IPS-18c (cell line): ENCODE results near the gene BGLAP.

Experiments
- H3K4me3 ChIP-seq: 2 replicates; pipeline ENCODE4 v1.7.0; 2013; ENCODE audit warnings: low read depth, mild to moderate bottlenecking, low read length, moderate library complexity; ENCODE audit not compliant: insufficient read depth
- H3K9me3 ChIP-seq: one replicate; pipeline ENCODE4 v1.6.1; 2013; ENCODE audit warnings: mild to moderate bottlenecking, low read length, moderate library complexity; ENCODE audit not compliant: control insufficient read depth, insufficient read depth

BGLAP gene

DNA sequence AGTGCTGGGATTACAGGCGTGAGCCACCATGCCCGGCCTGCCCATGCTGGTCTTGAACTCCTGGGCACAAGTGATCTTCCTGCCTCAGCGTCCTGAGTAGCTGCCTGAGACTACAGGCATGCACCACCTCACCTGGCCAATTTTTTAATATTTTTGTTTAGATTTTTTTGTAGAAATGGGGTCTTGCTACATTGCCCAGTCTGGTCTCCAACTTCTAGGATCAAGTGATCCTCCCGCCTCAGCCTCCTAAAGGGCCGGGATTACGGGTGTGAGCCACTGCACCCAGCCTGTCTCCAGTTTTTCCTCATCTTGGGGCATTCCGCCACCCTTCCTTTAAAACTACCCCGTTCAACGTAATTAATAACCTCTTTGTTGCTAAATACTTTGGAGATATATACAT is 21.8 kb upstream of the BGLAP start:
- Histone ChIP-seq H3K4me3 (no peak overlapping the region), H3K9me3 (peaks cover 2% of the 10 kb centered on the region)

DNA sequence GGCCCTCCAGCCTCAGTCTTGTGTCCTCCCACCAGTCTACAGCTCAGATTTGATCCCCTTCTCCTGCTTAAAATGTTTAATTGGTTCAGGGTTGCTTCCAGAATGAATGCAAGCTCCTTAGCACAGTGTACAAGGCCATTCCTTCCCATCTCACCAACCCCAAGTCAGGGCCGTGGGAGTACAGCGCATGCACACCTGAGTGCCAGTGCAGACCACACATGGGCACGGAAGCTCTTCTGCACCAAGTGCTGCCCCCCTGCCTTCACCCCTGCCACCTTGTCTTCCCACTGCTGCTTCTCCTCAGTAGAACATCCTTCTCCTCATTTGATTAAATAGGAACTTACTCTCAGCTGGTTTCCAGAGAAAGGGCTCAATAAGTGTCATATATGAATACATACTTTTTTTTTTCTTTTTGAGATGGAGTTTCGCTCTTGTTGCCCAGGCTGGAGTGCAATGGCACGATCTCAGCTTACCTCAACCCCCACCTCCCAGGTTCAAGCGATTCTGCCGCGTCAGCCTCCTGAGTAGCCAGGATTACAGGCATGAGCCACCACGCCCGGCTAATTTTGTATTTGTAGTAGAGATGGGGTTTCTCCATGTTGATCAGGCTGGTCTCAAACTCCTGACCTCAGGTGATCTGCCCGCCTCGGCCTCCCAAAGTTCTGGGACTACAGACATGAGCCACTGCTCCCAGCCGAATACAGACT is 19.8 kb upstream of the BGLAP start:
- no peak overlapping the region for H3K4me3 ChIP-seq
- H3K9me3 ChIP-seq = peaks cover 2% of the 10 kb centered on the region

DNA sequence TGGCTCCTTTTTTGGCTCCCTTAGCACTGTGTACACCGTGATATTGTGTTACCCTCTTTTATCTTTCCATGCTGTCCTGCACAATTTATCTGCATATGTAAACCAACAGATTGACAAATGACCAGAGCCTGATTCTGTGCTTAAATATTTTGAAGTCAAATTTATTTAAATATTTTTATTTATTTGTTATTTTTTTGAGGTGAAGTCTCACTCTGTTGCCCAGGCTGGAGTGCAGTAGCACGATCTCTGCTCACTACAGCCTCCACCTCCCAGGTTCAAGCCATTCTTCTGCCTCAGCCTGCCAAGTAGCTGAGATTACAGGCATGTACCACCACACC is 16.3 kb upstream of the BGLAP start:
- Histone ChIP-seq H3K9me3 (no peaks in the 10 kb centered on the region), H3K4me3 (no peak overlapping the region)

DNA sequence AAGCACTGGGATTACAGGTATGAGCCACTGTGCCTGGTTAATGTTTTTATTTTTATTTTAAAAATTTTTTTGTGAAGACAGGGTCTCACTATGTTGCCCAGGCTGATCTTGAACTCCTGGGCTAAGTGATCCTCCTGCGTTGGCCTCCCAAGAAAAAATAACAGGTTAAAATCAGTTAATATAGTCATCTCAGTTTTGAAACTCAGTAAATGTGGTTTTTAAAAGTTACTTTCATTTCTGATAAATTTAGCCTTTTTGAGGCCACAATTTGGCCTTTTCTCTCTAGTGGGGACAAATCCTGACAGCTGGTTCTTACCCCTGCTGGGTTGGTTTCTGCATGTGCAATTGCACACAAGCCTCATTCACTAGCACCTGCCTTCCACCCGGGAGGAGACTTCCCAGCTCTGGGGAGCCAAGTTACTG is 15.9 kb upstream of the BGLAP start:
- Histone ChIP-seq H3K4me3 (no peak overlapping the region), H3K9me3 (no peaks in the 10 kb centered on the region)

DNA sequence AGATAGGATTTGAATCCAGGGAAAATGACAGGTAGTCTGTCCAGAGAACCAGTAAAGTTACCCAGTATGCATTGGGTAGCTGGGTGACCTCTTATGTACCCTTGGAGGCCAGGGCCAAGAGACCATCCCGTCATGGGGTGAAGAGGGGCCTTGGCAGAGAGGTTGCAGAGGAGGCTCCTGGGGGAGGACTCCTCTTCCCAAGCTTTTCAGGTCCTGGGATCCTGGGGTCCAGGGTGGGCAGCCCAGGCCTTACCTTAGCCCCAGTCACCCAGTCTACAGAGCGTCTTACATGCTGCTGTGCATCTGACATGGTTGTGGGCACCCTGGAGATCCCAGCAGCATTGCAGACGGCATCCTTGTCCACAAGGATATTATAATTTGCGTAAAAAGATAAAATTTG is 15.2 kb upstream of the BGLAP start:
- Histone ChIP-seq H3K4me3 (no peak overlapping the region), H3K9me3 (no peaks in the 10 kb centered on the region)

DNA sequence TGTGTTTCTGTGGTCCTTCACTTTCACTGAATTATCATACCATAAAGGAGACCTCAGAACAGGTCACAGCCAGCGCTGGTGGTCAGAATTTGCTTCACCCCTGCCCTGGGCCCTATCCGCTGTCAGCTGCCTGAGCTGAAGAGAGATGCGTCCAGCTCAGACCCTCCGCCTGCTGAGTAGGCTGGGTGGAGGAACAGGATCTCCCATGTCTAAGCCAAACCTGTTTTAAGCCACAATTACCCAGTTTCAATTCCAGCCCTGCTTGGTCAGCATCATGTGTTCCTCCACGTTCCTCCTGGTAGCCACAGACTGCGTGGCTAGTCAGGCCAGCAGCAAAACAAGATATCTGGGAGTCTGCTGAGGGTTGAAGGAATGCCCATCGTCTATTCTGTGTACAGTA is 13.5 kb upstream of the BGLAP start:
- Histone ChIP-seq H3K9me3 (no peaks in the 10 kb centered on the region), H3K4me3 (no peak overlapping the region)

DNA sequence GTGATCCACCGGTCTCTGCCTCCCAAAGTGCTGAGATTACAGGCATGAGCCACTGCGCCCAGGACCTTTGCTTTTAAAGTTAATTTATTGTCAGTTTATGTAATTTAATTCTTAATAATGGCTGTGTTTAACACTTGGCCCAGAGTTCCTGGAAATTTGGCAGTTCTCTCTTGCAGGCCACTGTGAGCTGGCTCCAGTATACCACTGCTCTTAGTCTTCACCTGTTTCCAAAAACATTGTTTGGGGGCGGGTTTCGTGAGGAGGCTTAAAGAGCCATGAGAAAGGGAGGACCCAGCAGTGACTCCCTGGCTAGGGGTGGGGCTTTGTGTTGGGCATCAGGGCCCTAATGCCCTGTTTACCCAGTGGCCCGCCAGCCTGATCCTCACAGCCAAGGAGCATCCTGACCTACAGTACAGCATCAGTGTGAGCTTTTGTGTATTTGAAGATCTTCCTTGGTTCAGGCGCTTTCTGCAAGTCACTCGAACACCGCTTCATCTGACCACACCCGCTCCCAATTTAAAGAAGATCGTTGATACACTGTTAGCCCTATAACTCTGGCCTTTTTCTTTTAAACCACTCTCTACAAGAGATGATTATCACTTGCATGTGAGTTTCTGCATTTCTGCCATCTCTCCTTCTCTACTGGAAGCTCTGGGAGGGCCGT is 12.0 kb upstream of the BGLAP start:
- H3K9me3 ChIP-seq = no peaks in the 10 kb centered on the region
- H3K4me3 ChIP-seq = no peak overlapping the region

DNA sequence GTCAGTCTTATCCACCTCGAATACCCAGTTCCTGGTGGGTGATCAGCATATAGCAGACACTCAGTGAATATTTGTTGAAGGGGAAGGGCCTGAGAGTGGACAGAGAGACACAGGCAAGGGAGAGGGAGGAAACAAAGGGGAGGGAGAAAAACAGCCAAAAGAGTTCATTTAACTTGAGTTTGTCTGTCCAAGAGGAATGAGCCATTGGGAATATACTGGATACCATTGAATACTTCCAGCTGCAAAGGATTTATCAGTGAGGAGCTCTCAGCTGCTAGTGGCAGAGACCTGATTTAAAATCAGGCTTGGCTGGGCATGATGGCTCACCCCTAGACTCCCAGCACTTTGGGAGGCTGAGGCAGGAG is 11.5 kb upstream of the BGLAP start:
- Histone ChIP-seq H3K4me3 (no peak overlapping the region), H3K9me3 (no peaks in the 10 kb centered on the region)

DNA sequence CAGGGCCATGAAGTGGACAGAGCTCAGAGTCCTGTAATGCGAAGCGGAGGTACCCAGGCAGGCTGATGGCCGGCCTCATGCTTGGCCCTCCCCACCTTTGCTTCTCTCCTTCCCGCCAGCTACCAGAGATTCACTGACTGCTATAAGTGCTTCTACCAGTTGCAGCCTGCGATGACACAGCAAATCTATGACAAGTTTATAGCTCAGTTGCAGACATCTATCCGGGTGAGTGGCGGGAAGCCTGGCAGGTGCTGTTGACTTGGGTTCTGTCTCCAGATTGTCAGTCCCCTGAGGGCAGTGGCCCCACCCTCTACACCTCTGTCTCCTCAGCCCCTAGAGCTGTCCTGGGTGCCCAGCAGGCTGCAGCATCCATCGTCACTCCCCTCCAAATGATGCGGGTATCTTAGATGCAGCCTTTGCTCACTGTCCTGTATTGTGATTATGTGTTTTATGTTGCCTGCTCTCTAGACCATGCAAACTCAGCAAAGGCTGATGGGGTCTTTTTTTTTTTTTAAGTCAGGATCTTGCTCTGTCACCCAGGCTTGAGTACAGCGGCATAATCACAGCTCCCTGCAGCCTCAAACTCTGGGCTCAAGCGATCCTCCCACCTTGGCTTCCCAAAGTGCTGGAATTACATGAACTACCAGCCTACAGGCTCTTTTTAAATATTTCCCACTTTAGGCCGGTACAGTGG is 9.6 kb upstream of the BGLAP start:
- H3K4me3 ChIP-seq = no peak overlapping the region
- H3K9me3 ChIP-seq = no peaks in the 10 kb centered on the region

DNA sequence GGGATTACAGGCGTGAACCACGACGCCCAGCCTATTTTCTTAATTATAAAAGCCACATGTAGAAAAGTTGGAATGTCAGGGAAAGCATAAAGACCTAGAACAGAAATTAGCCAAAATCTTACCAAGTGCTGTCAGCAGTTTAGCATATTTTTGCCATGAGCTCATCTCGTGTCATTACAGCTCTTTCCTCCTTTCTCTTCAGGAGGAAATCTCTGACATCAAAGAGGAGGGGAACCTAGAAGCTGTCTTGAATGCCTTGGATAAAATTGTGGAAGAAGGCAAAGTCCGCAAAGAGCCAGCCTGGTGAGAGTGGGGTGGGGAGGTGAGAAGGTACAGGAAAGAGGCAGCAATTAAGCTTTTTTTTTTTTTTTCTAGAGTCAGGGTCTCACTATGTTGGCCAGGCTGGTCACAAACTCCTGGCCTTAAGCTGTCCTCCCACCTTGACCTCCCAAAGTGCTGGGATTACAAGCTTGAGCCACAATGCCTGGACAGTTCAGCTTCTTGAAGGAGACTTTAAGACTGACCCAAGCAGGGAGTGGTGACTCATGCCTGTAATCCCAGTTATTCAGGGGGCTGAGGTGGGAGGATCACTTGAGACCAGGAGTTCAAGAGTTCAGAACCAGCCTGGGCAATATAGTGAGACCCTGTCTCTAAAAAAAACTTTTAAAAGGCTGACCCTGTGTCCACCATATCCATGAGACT is 8.4 kb upstream of the BGLAP start:
- Histone ChIP-seq H3K4me3 (no peak overlapping the region), H3K9me3 (no peaks in the 10 kb centered on the region)

DNA sequence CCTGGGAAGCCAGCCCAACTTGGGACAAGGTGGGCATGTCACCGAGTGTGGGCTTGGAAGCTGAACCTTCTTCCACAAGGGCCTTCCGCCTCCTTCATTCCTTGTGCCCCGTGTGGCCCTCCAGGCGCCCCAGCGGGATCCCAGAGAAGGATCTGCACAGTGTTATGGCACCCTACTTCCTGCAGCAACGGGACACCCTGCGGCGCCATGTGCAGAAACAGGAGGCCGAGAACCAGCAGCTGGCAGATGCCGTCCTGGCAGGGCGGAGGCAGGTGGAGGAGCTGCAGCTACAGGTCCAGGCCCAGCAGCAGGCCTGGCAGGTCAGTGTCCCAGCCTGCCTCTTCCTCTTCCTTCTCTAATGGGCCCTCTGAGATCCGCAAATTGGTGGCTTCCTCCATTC is 5.8 kb upstream of the BGLAP start:
- Histone ChIP-seq H3K4me3 (no peak overlapping the region), H3K9me3 (no peaks in the 10 kb centered on the region)

DNA sequence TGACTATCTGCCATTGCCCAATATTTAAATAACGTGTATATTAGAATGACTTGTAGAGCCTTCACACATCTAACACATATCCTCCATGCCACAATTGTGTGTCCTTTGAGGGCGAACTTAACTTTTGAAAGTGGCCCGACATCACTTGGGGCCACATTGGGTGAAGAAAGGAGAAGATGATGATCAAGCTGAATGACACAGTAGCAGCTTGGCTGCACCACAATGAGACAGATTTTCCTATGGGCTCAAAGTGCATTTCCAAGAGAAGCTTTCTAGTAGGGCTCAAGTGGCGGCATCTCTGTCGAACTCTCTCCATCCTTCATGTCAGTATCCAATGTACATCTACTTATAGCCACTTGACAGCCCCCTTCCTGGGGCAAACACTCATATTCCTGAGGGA is 3.7 kb upstream of the BGLAP start:
- H3K9me3 ChIP-seq = no peaks in the 10 kb centered on the region
- H3K4me3 ChIP-seq = no peak overlapping the region

DNA sequence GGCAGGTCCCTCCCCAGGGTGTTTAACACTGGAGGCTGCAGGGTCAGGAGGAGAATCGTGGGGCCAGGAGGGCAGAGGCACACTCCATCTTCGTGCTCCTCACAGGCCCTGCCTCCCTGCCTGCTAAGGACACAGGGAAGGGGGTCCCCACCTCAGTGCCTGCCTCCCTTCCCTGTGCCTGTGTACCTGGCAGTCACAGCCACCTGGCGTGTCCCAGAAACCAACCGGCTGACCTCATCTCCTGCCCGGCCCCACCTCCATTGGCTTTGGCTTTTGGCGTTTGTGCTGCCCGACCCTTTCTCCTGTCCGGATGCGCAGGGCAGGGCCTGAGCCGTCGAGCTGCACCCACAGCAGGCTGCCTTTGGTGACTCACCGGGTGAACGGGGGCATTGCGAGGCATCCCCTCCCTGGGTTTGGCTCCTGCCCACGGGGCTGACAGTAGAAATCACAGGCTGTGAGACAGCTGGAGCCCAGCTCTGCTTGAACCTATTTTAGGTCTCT is 623 bp upstream of the BGLAP start:
- no peaks in the 10 kb centered on the region for H3K9me3 ChIP-seq
- H3K4me3 ChIP-seq = no peak overlapping the region

DNA sequence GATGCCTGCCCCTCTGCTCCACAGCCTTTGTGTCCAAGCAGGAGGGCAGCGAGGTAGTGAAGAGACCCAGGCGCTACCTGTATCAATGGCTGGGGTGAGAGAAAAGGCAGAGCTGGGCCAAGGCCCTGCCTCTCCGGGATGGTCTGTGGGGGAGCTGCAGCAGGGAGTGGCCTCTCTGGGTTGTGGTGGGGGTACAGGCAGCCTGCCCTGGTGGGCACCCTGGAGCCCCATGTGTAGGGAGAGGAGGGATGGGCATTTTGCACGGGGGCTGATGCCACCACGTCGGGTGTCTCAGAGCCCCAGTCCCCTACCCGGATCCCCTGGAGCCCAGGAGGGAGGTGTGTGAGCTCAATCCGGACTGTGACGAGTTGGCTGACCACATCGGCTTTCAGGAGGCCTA is 754 bp downstream of the BGLAP start:
- Histone ChIP-seq H3K9me3 (no peaks in the 10 kb centered on the region), H3K4me3 (no peak overlapping the region)

DNA sequence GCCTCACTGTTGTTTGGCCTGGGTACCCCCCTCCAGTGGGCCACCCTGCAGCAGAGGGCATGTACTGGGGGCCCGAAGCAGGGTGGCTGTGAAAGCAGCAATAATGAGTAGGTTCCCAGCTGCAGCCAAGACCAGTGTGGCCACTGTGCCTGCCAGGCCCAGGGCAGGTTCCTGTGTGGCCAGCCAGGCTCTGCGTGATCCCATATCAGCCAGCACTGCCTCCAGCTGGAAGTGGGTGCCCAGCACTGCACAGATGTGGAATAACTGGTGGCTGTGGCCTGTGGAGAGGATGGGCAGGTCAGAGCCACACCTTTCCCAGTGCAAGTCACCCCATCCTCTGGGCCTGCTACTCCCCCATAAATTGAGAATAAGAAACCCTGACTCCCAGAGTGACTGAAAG is 2.1 kb downstream of the BGLAP start:
- no peaks in the 10 kb centered on the region for H3K9me3 ChIP-seq
- H3K4me3 ChIP-seq = no peak overlapping the region

DNA sequence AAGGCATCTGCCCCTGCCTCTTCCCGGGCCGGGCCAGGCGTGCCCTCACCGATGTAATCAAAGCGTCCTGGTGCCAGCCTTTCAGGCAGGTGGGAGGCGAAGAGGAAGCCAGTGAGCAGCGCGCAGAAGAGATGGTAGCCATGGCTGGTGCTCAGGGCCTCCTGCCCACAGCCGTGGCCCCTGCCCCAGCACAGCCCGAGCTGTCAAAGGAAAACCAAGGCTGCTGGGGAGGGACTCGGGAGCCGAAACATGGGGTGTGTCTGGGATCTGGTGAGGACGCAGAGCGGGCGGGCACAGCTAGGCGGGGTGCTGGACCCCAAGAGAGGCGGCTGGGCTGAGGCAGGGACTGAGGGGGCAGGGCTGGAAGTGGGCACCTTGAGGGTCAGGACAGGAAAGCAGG is 2.7 kb downstream of the BGLAP start:
- no peak overlapping the region for H3K4me3 ChIP-seq

DNA sequence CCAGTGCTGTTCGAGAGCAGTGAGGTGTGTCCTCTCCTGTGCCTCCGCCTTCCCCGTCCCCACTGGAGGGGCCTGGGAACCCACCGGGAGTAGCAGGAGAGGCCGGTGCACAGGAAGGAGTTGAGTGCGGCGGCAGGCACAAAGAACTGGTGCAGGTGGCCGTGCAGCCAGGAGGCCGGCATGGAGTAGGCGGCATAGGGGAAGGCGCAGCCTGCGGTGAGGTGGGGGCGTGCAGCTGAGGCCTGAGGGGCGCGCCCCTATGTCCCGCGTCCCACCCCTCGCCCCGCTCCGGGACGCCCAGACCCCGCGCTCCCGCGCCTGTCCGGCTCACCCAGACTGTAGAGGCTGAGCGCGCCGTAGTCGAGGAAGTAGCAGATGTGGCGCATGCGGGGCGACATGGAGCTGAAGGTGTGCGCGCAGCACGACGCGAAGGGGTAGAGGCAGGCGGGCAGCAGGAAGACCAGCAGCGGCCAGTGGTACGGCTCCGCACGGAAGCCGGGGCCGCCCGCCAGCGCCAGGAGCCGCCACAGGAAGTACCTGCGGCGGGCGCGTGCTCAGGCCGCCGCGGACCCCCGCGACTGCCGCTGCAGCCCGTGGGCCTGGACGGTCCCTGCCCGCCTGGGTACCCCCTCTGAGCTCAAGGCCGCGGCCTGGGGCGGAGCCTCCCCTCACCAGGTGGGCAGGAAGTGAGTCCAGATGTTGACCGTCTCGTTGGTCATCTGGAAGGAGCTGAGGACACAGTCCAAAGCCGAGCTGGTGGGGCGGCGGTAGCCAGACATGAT is 3.7 kb downstream of the BGLAP start:
- Histone ChIP-seq H3K9me3 (no peaks in the 10 kb centered on the region), H3K4me3 (peak overlapping the region; percentile 31)

More for the DNA sequence above, 2.7 kb downstream of the BGLAP start:
- no peaks in the 10 kb centered on the region for H3K9me3 ChIP-seq
